ENCODE measurements around the gene NQO2.
"Not testable (repeated sequence)": the region's sequence is repeated elsewhere in the genome, so short reads cannot be mapped to it uniquely, and the experiment has no call there.

Gene NQO2

DNA sequence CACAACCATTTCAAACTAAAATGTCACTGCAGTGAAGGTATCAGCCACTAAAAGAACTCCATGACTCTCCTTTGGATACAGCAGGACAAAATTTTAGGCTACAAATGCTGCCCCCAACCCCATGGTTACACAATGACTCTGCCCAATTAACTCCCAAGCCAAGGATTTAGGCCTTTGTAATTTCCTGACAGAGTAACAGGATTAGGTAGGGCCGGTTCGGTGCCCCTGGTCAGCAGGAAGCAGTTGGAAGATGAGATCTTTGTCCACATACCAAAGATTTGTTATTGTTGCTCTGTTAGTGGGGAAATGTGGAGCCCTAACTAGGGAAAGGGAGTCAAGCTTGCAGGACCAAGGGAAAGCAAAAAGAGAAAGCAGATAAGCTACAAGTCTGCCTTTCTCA is 41.9 kb downstream of the NQO2 start (continued):
- TF ChIP-seq, protein P1, sequence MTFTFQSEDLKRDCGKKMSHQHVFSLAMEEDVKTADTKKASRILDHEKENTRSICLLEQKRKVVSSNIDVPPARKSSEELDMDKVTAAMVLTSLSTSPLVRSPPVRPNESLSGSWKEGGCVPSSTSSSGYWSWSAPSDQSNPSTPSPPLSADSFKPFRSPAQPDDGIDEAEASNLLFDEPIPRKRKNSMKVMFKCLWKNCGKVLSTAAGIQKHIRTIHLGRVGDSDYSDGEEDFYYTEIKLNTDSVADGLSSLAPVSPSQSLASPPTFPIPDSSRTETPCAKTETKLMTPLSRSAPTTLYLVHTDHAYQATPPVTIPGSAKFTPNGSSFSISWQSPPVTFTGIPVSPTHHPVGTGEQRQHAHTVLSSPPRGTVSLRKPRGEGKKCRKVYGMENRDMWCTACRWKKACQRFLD (tag by site-specific recombination; IDR thresholded peaks at IDR 0.05): no peak

DNA sequence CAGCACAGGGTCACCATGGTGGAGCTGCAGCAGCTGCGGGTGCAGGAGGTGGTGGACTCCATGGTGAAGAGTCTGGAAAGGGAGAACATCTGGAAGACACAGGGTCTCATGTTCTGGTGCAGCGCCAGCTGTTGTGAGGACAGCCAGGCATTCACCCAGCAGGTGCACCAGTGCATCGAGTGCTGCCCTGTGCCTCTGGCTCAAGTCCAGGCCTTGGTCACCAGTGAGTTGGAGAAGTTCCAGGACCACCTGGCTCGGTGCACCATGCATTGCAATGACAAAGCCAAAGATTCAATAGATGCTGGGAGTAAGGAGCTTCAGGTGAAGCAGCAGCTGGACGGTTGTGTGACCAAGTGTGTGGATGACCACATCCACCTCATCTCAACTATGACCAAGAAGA is 45.7 kb downstream of the NQO2 start:
- no peak overlapping the region for H3K27ac ChIP-seq (ENCODE audit: extremely low read depth, low read depth, low read length)
- CTCF ChIA-PET: interaction anchor here (0.6 to 1.5 kb wide), 6 partner anchors 11 to 1449 kb away, joined by 3 to 8 read pairs (median 6); no protein-coding TSS in a partner anchor
- TF ChIP-seq, protein P2, sequence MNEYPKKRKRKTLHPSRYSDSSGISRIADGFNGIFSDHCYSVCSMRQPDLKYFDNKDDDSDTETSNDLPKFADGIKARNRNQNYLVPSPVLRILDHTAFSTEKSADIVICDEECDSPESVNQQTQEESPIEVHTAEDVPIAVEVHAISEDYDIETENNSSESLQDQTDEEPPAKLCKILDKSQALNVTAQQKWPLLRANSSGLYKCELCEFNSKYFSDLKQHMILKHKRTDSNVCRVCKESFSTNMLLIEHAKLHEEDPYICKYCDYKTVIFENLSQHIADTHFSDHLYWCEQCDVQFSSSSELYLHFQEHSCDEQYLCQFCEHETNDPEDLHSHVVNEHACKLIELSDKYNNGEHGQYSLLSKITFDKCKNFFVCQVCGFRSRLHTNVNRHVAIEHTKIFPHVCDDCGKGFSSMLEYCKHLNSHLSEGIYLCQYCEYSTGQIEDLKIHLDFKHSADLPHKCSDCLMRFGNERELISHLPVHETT (tag by site-specific recombination; IDR thresholded peaks at IDR 0.05): no peak
- TF ChIP-seq ZIC2 (tag by site-specific recombination; IDR thresholded peaks at IDR 0.05): peak; percentile 65
- TF ChIP-seq GLIS1 (tag by site-specific recombination; IDR thresholded peaks at IDR 0.05): peak; percentile 35
- no peaks in the 10 kb centered on the region for H3K36me3 ChIP-seq (ENCODE audit: control insufficient read depth in 2 of 2, insufficient read depth in 1 of 2, low read length in 2 of 2)
- H3K4me1 ChIP-seq (ENCODE audit: control insufficient read depth, insufficient read depth, low read length): 0 out of 2 replicates have a peak, but pooled peaks cover 3% of the 10 kb centered on the region
- no peak overlapping the region for H3K4me3 ChIP-seq (ENCODE audit: low read depth, low read length)
- no peaks in the 10 kb centered on the region for H3K9me3 ChIP-seq (ENCODE audit: control insufficient read depth, insufficient read depth, low read depth, low read length)
- POLR2A ChIA-PET: interaction anchor here (1.0 to 1.3 kb wide), 2 partner anchors 21 to 46 kb away, joined by 3 to 4 read pairs; partner anchors contain the start of gene NQO2

DNA sequence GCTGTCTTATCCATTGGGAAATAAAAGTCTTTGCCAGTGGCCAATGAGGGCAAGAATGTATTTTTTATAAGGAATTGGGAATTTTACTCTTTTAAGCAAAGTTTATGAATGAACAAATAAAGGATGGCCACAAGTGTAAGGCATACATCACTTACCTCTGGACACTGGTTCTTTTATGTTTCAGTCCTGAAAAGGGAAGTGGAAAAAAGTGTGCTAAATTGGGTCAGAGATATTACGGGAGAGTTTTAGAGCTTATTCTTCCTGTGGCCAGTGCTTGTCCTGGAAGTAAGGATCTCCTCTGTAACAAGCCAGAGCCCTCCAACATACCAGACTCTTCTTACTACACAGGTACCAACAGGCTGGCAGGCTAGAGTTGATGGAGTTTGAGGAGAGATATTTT is 46.1 kb downstream of the NQO2 start:
- CTCF ChIA-PET: interaction anchor here (0.6 to 1.5 kb wide), 7 partner anchors 11 to 1449 kb away, joined by 3 to 8 read pairs (median 5); no protein-coding TSS in a partner anchor
- no peaks in the 10 kb centered on the region for H3K36me3 ChIP-seq (ENCODE audit: control insufficient read depth in 2 of 2, insufficient read depth in 1 of 2, low read length in 2 of 2)
- POLR2A ChIA-PET: interaction anchor here (1.3 kb wide), 1 partner anchor 22 kb away, joined by 4 read pairs; no protein-coding TSS in a partner anchor
- no peak overlapping the region for H3K27ac ChIP-seq (ENCODE audit: extremely low read depth, low read depth, low read length)
- H3K4me3 ChIP-seq (ENCODE audit: low read depth, low read length): no peak overlapping the region
- H3K9me3 ChIP-seq (ENCODE audit: control insufficient read depth, insufficient read depth, low read depth, low read length): no peaks in the 10 kb centered on the region
- TF ChIP-seq ZNF777 (tag by site-specific recombination; IDR thresholded peaks at IDR 0.05; ENCODE audit: borderline replicate concordance) (no peak), TRIM28 (IDR thresholded peaks at IDR 0.05; ENCODE audit: borderline replicate concordance, low read length) (no peak)
- TF ChIP-seq, protein P3, sequence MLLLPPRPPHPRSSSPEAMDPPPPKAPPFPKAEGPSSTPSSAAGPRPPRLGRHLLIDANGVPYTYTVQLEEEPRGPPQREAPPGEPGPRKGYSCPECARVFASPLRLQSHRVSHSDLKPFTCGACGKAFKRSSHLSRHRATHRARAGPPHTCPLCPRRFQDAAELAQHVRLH (tag by site-specific recombination; IDR thresholded peaks at IDR 0.05): no peak
- TF ChIP-seq, protein P4, sequence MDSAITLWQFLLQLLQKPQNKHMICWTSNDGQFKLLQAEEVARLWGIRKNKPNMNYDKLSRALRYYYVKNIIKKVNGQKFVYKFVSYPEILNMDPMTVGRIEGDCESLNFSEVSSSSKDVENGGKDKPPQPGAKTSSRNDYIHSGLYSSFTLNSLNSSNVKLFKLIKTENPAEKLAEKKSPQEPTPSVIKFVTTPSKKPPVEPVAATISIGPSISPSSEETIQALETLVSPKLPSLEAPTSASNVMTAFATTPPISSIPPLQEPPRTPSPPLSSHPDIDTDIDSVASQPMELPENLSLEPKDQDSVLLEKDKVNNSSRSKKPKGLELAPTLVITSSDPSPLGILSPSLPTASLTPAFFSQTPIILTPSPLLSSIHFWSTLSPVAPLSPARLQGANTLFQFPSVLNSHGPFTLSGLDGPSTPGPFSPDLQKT (IDR thresholded peaks at IDR 0.05; ENCODE audit: borderline replicate concordance, low read depth, low read length): no peak
- 0 out of 2 replicates have a peak, but pooled peaks cover 3% of the 10 kb centered on the region for H3K4me1 ChIP-seq (ENCODE audit: control insufficient read depth, insufficient read depth, low read length)

DNA sequence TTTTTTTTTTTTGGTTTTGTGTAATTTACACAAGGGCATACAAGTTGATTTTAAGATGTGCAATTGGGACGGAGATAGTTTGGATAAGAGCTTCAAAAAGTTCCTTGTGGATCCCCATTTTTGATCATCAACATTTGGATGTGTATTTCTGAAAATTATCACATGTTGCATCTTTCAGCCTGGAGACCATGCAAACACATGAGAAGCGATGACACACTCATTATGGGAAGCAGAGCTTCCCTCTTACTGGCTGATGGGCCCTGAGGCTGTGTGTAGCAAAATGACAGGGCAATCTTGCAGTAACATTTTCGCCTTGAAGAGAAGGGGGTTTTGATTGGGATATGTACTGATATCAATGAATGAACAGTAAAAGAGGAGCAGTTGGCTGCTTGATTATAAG is 46.6 kb downstream of the NQO2 start:
- no peak overlapping the region for H3K27ac ChIP-seq (ENCODE audit: extremely low read depth, low read depth, low read length)
- H3K36me3 ChIP-seq (ENCODE audit: control insufficient read depth in 2 of 2, insufficient read depth in 1 of 2, low read length in 2 of 2): no peaks in the 10 kb centered on the region
- no peak overlapping the region for H3K4me3 ChIP-seq (ENCODE audit: low read depth, low read length)
- TF ChIP-seq TCF7L2 (IDR thresholded peaks at IDR 0.05; ENCODE audit: borderline replicate concordance, low read depth, low read length) (no peak), ZNF394 (tag by site-specific recombination; IDR thresholded peaks at IDR 0.05; ENCODE audit: borderline replicate concordance) (no peak), SCRT2 (tag by site-specific recombination; IDR thresholded peaks at IDR 0.05) (peak; percentile 63; the same call in 1 of the 2 replicates)
- CTCF ChIA-PET: interaction anchor here (0.6 to 1.5 kb wide), 7 partner anchors 10 to 1449 kb away, joined by 3 to 8 read pairs (median 4); no protein-coding TSS in a partner anchor
- no peaks in the 10 kb centered on the region for H3K9me3 ChIP-seq (ENCODE audit: control insufficient read depth, insufficient read depth, low read depth, low read length)
- POLR2A ChIA-PET: no interaction called here
- H3K4me1 ChIP-seq (ENCODE audit: control insufficient read depth, insufficient read depth, low read length): no peaks in the 10 kb centered on the region

DNA sequence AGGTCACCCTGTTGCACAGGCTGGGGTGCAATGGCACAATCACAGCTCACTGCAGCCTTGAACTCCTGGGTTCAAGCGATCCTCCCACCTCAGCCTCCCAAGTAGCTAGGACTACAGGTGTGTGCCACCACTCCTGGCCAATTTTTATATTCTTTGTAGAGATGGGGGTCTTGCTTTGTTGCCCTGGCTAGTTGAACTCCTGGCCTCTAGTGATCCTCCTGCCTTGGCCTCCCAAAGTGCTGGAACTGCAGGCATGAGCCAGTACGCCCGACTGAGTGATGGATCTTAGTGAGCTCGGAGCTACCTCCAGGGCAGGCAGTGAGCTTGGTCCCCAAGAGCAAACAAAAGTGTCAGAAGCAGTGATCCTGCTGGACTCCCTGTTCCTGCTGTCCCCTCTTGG is 48.3 kb downstream of the NQO2 start:
- POLR2A ChIA-PET; H3K36me3 ChIP-seq (ENCODE audit: control insufficient read depth in 2 of 2, insufficient read depth in 1 of 2, low read length in 2 of 2); H3K9me3 ChIP-seq (ENCODE audit: control insufficient read depth, insufficient read depth, low read depth, low read length); H3K4me3 ChIP-seq (ENCODE audit: low read depth, low read length); H3K27ac ChIP-seq (ENCODE audit: extremely low read depth, low read depth, low read length); H3K4me1 ChIP-seq (ENCODE audit: control insufficient read depth, insufficient read depth, low read length): not testable (repeated sequence)
- CTCF ChIA-PET: interaction anchor here (0.7 kb wide), 1 partner anchor 81 kb away, joined by 4 read pairs; no protein-coding TSS in a partner anchor
